Body of pancreas (tissue), 4 donors: ENCODE data around the gene STK39. TPM values are rescaled to one million over a fixed set of nuclear protein-coding genes. Genes with fewer than 3 reads are reported as not detected.
"Not testable (repeated sequence)": the region's sequence is repeated elsewhere in the genome, so short reads cannot be mapped to it uniquely, and the experiment has no call there.

Source experiments
- ATAC-seq: fragments of 150-250 bp; one replicate; pipeline ENCODE4 v1.9.1; 2016
- DNase-seq, 4 donors: peaks; one replicate each; pipeline ENCODE4 v3.0.0-alpha.2; 2019
- H3K27ac ChIP-seq, 4 donors: fragments of 200-600 bp; sonication (generic); 1 replicate in 3 of 4; 2 replicates in 1 of 4; pipeline versions ENCODE4 v1.5.1 to v1.6.1; 2016 to 2019; ENCODE audit warnings: mild to moderate bottlenecking in 1 of 4, mixed read lengths in 1 of 4, moderate library complexity in 1 of 4
- H3K27me3 ChIP-seq, 2 donors: fragments of 200-600 bp; sonication (generic); one replicate each; pipeline ENCODE4 v1.6.0; 2016; ENCODE audit warnings: mild to moderate bottlenecking in 1 of 2
- H3K36me3 ChIP-seq, 2 donors: fragments of 200-600 bp; sonication (generic); replicated peaks in 1 of 2; 2 replicates each; pipeline ENCODE4 v1.5.1; 2016; ENCODE audit warnings: low read depth in 2 of 2; ENCODE audit not compliant: insufficient read depth in 1 of 2
- H3K4me1 ChIP-seq: fragments of 200-600 bp; sonication (generic); one replicate; pipeline ENCODE4 v1.6.0; 2016
- H3K4me3 ChIP-seq, 2 donors: fragments of 200-600 bp; sonication (generic); 1 replicate in 1 of 2; 2 replicates in 1 of 2; pipeline ENCODE4 v1.5.1; 2016 to 2019
- H3K9me3 ChIP-seq, 3 donors: fragments of 200-600 bp; sonication (generic); 1 replicate in 2 of 3; 2 replicates in 1 of 3; pipeline ENCODE4 v1.5.1; 2016
- POLR2A ChIP-seq, 3 donors: fragments of 450-650 bp; IDR thresholded peaks; one replicate each; pipeline ENCODE4 v1.6.1; 2016; ENCODE audit warnings: antibody characterized with exemption in 3 of 3, mild to moderate bottlenecking in 2 of 3
- WGBS, 2 donors: methylation state at CpG; one replicate each; pipeline ENCODE4 v1.1.5; 2017; 5-methylcytosine and 5-hydroxymethylcytosine counted together
- intact Hi-C: fragments of 100-400 bp; cut with DNase I; formaldehyde crosslinking; loops from one replicate; pipeline ENCODE4 v1.15.1; 2023
- total RNA-seq, 2 donors: library from RNA; depleted of rRNA; stranded (reverse); fragments of >200 nt; gene quantifications; one replicate each; pipeline ENCODE4 v1.1.0, GENCODE V29; 2016
- TF ChIP-seq, protein P1 (sequence below), 7 experiments: fragments of 450-650 bp in 4 of 7; fragments of 200-600 bp in 3 of 7; sonication (generic) in 3 of 7; IDR thresholded peaks; one replicate each; pipeline ENCODE4 v1.5.1; 2016 to 2019; ENCODE audit warnings: antibody characterized with exemption in 7 of 7

Gene STK39
- total RNA-seq, 2 donors from 2014 or later: 12.9 to 15.8 TPM

DNA sequence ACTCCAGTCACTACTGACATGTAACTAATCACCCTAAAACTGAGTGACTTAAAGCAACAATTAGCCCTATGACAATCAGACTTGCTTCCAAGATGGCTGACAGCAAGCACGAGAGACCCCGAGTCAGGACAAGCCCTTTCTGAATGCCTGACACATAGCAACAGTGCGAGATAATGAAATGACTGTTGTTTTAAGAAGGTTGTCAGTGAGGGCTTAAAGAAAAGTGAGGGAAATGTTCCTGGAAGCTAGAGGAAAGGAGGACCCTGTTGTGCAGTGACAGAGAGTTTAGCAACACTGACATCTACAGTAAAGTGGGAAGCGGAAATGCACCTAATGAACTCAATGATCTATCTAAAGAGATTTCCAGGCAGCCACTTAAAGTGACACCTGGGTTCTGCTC lies 163.1 kb downstream of the STK39 start:
- WGBS, 2 donors: 95% methylated on average over 4 of the region's 4 CpGs
- no peak for ATAC-seq
- no peak overlapping the region for H3K27ac ChIP-seq
- no peaks in the 10 kb centered on the region for H3K4me1 ChIP-seq
- H3K27me3 ChIP-seq: no peaks in the 10 kb centered on the region
- intact Hi-C loops: no loop called here
- H3K4me3 ChIP-seq: no peak overlapping the region
- DNase-seq: no peak
- H3K9me3 ChIP-seq: no peaks in the 10 kb centered on the region
- no peaks in the 10 kb centered on the region for H3K36me3 ChIP-seq
- no peak for TF ChIP-seq POLR2A (IDR thresholded peaks at IDR 0.05)
- TF ChIP-seq, protein P1, sequence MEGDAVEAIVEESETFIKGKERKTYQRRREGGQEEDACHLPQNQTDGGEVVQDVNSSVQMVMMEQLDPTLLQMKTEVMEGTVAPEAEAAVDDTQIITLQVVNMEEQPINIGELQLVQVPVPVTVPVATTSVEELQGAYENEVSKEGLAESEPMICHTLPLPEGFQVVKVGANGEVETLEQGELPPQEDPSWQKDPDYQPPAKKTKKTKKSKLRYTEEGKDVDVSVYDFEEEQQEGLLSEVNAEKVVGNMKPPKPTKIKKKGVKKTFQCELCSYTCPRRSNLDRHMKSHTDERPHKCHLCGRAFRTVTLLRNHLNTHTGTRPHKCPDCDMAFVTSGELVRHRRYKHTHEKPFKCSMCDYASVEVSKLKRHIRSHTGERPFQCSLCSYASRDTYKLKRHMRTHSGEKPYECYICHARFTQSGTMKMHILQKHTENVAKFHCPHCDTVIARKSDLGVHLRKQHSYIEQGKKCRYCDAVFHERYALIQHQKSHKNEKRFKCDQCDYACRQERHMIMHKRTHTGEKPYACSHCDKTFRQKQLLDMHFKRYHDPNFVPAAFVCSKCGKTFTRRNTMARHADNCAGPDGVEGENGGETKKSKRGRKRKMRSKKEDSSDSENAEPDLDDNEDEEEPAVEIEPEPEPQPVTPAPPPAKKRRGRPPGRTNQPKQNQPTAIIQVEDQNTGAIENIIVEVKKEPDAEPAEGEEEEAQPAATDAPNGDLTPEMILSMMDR (IDR thresholded peaks at IDR 0.05): no peak

DNA sequence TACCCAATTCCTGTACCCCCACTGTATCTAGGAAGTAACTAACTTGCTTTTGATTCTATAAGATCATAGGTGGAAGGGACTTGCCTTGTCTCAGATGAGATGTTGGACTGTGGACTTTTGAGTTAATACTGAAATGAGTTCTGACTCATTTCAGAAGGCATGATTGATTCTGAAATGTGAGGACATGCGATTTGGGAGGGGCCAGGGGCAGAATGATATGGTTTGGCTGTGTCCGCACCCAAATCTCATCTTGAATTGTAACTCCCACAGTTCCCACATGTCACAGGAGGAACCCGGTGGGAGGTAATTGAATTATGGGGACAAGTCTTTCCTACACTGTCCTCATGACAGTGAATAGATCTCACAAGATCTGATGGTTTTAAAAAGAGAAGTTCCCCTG lies 165.9 kb downstream of the STK39 start:
- H3K27me3 ChIP-seq, intact Hi-C loops, H3K4me3 ChIP-seq, H3K9me3 ChIP-seq, H3K36me3 ChIP-seq, H3K27ac ChIP-seq, ATAC-seq, DNase-seq, H3K4me1 ChIP-seq: not testable (repeated sequence)
- 87 to 96% methylated on average over 3 of the region's 3 CpGs for WGBS, 2 donors

DNA sequence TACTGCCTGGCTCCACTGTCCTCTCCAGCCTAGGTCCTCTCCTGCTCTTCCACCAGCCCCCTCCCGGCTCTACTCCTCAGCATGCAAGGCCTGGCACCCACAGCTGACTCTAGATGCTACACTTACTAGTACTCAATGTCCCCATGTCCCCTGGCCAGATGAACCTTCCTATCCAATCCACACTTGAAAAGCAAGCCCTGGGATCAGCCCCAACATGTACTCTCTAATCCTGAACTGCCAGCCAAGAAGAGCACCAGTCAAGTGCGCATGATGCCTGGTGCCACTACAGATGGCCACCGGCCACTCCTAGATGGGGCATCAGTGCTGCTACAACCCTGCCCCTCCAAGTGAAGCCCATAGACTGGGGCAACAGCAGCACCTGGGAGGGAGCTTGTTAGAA lies 168.2 kb downstream of the STK39 start:
- H3K27me3 ChIP-seq: no peaks in the 10 kb centered on the region
- no peaks in the 10 kb centered on the region for H3K9me3 ChIP-seq
- no peak for TF ChIP-seq POLR2A (IDR thresholded peaks at IDR 0.05)
- TF ChIP-seq, protein P1 (IDR thresholded peaks at IDR 0.05): no peak
- DNase-seq: no peak
- H3K4me3 ChIP-seq: no peak overlapping the region
- WGBS, 2 donors: 100% methylated on average over 3 of the region's 3 CpGs
- intact Hi-C loops: no loop called here
- no peak for ATAC-seq
- no peak overlapping the region for H3K27ac ChIP-seq
- no peaks in the 10 kb centered on the region for H3K36me3 ChIP-seq
- H3K4me1 ChIP-seq: no peaks in the 10 kb centered on the region

DNA sequence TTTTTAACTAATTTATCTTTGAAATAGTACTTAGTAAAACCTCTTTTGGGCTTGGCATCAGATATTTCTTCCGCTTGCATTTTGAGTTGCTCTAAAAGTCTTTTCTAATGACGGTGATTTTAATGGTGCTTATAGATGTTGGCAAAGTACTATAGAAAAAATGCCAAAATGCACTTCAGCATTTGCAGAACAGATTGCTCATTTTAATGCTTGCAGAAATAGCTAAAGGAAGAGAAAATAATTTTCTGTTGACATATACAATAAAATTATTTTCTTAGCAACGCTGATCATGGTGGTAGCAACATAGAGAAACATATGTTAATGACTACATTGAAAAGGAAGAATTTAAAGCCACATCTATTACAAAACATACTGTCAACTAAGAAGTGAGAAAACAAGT lies 170.7 kb downstream of the STK39 start:
- DNase-seq (no peak), ATAC-seq (no peak)
- H3K36me3 ChIP-seq: no peaks in the 10 kb centered on the region
- H3K4me1 ChIP-seq: no peaks in the 10 kb centered on the region
- no peak overlapping the region for H3K27ac ChIP-seq
- no peaks in the 10 kb centered on the region for H3K9me3 ChIP-seq
- no peak overlapping the region for H3K4me3 ChIP-seq
- H3K27me3 ChIP-seq: no peaks in the 10 kb centered on the region
- WGBS, 2 donors: 88 to 95% methylated on average over 3 of the region's 3 CpGs
- TF ChIP-seq POLR2A (IDR thresholded peaks at IDR 0.05): no peak
- TF ChIP-seq, protein P1 (IDR thresholded peaks at IDR 0.05): no peak
- intact Hi-C loops: no loop called here

DNA sequence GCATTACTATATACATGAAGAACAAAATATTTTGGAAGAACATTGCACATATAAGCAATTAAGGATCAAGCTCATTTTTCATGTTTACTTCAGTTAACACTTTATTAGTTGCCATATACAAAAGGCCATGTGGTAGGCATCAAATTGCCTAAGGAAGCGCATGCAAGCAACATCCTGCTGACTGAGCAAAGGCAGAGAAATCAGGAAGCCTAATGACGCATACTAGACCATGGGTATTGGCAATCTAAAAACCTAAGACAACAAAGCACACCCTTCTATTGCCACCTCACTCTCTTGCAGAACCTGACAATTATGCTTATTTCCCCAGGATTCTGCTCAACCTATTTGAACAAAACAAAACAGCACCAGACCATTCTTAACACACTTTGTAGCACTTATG lies 171.9 kb downstream of the STK39 start:
- Histone ChIP-seq H3K4me1 (no peaks in the 10 kb centered on the region), H3K27ac (no peak overlapping the region), H3K4me3 (no peak overlapping the region), H3K9me3 (no peaks in the 10 kb centered on the region), H3K36me3 (no peaks in the 10 kb centered on the region), H3K27me3 (no peaks in the 10 kb centered on the region)
- intact Hi-C loops: no loop called here
- no peak for TF ChIP-seq POLR2A (IDR thresholded peaks at IDR 0.05)
- TF ChIP-seq, protein P1 (IDR thresholded peaks at IDR 0.05): no peak
- no peak for ATAC-seq
- 92 to 95% methylated on average over 2 of the region's 2 CpGs for WGBS, 2 donors
- DNase-seq: no peak
